ENCODE results near the gene SIAH2.

- TF ChIP-seq TEAD4 (IDR thresholded peaks at IDR 0.05; ENCODE audit: borderline replicate concordance, insufficient read depth) (no peak), ZBTB33 (IDR thresholded peaks at IDR 0.05; ENCODE audit: borderline replicate concordance, low read depth) (no peak), CTCF (IDR thresholded peaks at IDR 0.05) (no peak)
Observed at GRCh38 chr3:150797155-150797554, 34.2 kb upstream of the SIAH2 start.
